ENCODE measurements around the gene CCDC127. TPM values are rescaled to one million over a fixed set of nuclear protein-coding genes. Genes with fewer than 3 reads are reported as not detected.
"Not testable (repeated sequence)": the region's sequence is repeated elsewhere in the genome, so short reads cannot be mapped to it uniquely, and the experiment has no call there.

CCDC127 gene
- total RNA-seq, 4 donors from 2014 or later, result 4.5 to 7.2 (median 5.8) TPM

DNA sequence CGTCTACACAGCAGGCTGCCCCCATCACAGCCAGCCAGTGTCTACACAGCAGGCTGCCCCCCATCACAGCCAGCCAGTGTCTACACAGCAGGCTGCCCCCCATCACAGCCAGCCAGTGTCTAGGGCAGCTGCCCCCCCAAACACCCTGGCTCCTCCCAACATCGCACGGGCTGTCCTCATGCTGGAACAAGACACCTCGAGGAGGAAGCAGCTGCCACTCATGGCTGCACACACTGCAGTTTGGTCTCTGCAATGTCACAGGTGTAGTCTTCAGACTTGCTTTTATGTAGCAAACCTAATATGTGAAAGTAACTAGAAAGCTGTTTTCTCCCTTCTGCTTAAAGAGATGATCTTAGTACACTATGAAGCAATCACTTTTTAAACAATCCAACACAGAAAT, 17.0 kb downstream of the CCDC127 start:
- H3K4me1 ChIP-seq, result no peaks in the 10 kb centered on the region
- H3K9me3 ChIP-seq, result no peaks in the 10 kb centered on the region
- no peaks in the 10 kb centered on the region for H3K27me3 ChIP-seq
- no peak overlapping the region for H3K27ac ChIP-seq
- 50 to 72% methylated on average over 1 to 4 of the region's 4 CpGs for WGBS, 2 donors
- H3K36me3 ChIP-seq, result peaks cover 0 to 58% (median 7%) of the 10 kb centered on the region in 3 donors
- H3K4me3 ChIP-seq, result no peak overlapping the region
- no peak for DNase-seq (ENCODE audit: low spot score in 2 of 2)
- TF ChIP-seq POLR2A (IDR thresholded peaks at IDR 0.05), result no peak
- no peak for TF ChIP-seq EP300 (IDR thresholded peaks at IDR 0.05)

DNA sequence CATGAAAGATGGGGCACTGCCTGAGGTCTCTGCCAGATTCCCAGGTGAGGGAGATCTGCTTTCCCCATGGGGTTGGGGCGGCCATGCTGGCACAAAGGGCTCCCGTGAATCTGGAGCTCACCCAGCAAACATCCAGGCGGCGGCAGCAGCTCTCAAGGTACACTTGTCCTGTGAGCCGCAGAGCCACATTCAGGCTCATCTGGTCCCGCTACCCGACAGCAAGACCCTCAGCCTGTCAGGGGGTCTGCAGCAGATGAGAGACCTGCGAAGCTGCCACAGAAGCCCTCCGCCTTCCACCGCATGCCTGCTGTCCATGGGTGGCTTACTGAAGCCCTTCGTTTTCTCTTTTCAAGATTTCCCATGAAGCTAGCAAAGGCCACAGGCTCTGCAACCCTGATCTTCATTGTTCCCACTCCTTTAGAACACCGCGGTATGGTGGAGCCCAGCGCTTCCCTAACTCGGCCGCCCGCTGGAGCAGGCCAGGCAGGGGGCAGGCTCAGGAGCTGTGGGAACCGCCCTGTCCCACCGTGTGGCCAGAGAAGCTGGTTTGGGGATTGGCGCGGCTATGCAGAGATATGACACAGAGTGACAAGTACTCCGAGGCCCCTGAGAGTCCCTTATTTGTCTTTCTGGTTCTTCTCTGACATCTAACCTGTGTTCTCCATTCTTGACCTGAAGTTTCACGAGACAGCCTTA, 17.9 kb downstream of the CCDC127 start:
- Histone ChIP-seq H3K27ac (no peak overlapping the region), H3K27me3 (no peaks in the 10 kb centered on the region), H3K4me3 (no peak overlapping the region), H3K4me1 (no peaks in the 10 kb centered on the region), H3K9me3 (no peaks in the 10 kb centered on the region), H3K36me3 (peaks cover 0 to 49% (median 7%) of the 10 kb centered on the region in 3 donors)
- TF ChIP-seq EP300 (IDR thresholded peaks at IDR 0.05), result no peak
- TF ChIP-seq POLR2A (IDR thresholded peaks at IDR 0.05), result no peak
- TF ChIP-seq CTCF (IDR thresholded peaks at IDR 0.05), result no peak
- WGBS, 2 donors, result 81 to 84% methylated on average over 17 to 22 of the region's 23 CpGs
- no peak for DNase-seq (ENCODE audit: low spot score in 2 of 2)

GRCh38 chr5:199197-199949, 18.6 kb downstream of the CCDC127 start:
- no peak for DNase-seq (ENCODE audit: low spot score in 2 of 2)
- WGBS, 2 donors, result 91 to 97% methylated on average over 14 to 15 of the region's 16 CpGs
- no peak for TF ChIP-seq CTCF (IDR thresholded peaks at IDR 0.05)
- TF ChIP-seq EP300 (IDR thresholded peaks at IDR 0.05), result no peak
- no peak for TF ChIP-seq POLR2A (IDR thresholded peaks at IDR 0.05)
- H3K27ac ChIP-seq, result no peak overlapping the region
- no peaks in the 10 kb centered on the region for H3K27me3 ChIP-seq
- H3K4me3 ChIP-seq, result no peak overlapping the region
- no peaks in the 10 kb centered on the region for H3K9me3 ChIP-seq
- no peaks in the 10 kb centered on the region for H3K4me1 ChIP-seq
- peaks cover 0 to 42% (median 7%) of the 10 kb centered on the region in 3 donors for H3K36me3 ChIP-seq

- DNase-seq (ENCODE audit: low spot score in 2 of 2), result no peak
- Histone ChIP-seq H3K36me3 (peaks cover 0 to 34% (median 1%) of the 10 kb centered on the region in 3 donors), H3K4me1 (no peaks in the 10 kb centered on the region), H3K4me3 (no peak overlapping the region), H3K9me3 (no peaks in the 10 kb centered on the region), H3K27me3 (no peaks in the 10 kb centered on the region), H3K27ac (no peak overlapping the region)
- TF ChIP-seq POLR2A (IDR thresholded peaks at IDR 0.05), result no peak
- TF ChIP-seq CTCF (IDR thresholded peaks at IDR 0.05), result no peak
- no peak for TF ChIP-seq EP300 (IDR thresholded peaks at IDR 0.05)
- WGBS, 2 donors, result 93 to 95% methylated on average over 21 of the region's 21 CpGs
These were observed 19.3 kb downstream of the CCDC127 start for GRCh38 chr5:198516-199196.

DNA sequence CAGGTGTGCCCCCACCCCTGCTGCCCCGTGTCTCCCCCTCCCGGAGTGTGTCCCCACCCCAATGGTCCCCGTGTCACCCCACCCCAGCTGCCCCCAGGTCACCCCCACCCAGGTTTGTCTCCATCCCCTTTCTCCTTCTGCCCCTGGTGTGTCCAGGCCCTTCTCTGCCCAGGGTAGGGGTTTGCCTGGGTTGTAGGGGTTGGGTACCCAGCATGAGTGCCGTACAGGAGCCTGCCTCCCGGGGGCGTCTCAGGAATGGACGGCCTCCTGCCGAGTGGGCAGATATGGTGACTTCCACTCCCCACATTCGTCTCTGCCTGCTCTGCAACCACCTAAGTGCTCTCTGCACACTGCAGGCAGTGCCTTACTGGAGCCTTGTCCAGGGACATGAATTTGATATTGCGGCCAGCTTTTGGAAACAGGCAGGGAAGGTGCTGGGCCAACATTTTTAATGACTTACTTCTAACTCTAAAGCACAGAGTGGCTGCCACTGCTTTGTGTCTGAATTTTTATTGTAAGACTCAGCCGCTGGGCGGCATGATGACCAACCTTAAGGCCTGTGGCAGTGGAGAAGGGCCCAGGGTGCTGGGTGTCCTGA, 20.0 kb downstream of the CCDC127 start:
- Histone ChIP-seq H3K36me3 (peaks cover 0 to 28% (median 0%) of the 10 kb centered on the region in 3 donors), H3K4me3 (no peak overlapping the region), H3K27ac (no peak overlapping the region), H3K4me1 (no peaks in the 10 kb centered on the region), H3K9me3 (no peaks in the 10 kb centered on the region), H3K27me3 (peaks cover 0 to 3% of the 10 kb centered on the region in 2 donors)
- DNase-seq (ENCODE audit: low spot score in 2 of 2), result no peak
- 83 to 86% methylated on average over 10 to 12 of the region's 12 CpGs for WGBS, 2 donors
- no peak for TF ChIP-seq EP300 (IDR thresholded peaks at IDR 0.05)
- TF ChIP-seq POLR2A (IDR thresholded peaks at IDR 0.05), result no peak
- no peak for TF ChIP-seq CTCF (IDR thresholded peaks at IDR 0.05)

- H3K4me1 ChIP-seq; H3K9me3 ChIP-seq; H3K27ac ChIP-seq; H3K4me3 ChIP-seq; DNase-seq (ENCODE audit: low spot score in 2 of 2): not testable (repeated sequence)
- Histone ChIP-seq H3K36me3 (peaks cover 0 to 21% (median 0%) of the 10 kb centered on the region in 3 donors), H3K27me3 (peaks cover 0 to 11% of the 10 kb centered on the region in 2 donors)
- WGBS, 2 donors, result 24 to 37% methylated on average over 14 to 18 of the region's 18 CpGs
These were observed 20.9 kb downstream of the CCDC127 start for GRCh38 chr5:197031-197430.
